ENCODE data around the gene MEX3D. TPM values are rescaled to one million over a fixed set of nuclear protein-coding genes. Genes with fewer than 3 reads are reported as not detected.
A peak's percentile ranks its signal among the peaks of the same experiment; 100 is the strongest.

The MEX3D gene
- total and polyA plus RNA-seq, 2 donors (not counting 1 experiment from before 2014, with no cell fraction given) = 0.73 to 3.0 TPM

DNA sequence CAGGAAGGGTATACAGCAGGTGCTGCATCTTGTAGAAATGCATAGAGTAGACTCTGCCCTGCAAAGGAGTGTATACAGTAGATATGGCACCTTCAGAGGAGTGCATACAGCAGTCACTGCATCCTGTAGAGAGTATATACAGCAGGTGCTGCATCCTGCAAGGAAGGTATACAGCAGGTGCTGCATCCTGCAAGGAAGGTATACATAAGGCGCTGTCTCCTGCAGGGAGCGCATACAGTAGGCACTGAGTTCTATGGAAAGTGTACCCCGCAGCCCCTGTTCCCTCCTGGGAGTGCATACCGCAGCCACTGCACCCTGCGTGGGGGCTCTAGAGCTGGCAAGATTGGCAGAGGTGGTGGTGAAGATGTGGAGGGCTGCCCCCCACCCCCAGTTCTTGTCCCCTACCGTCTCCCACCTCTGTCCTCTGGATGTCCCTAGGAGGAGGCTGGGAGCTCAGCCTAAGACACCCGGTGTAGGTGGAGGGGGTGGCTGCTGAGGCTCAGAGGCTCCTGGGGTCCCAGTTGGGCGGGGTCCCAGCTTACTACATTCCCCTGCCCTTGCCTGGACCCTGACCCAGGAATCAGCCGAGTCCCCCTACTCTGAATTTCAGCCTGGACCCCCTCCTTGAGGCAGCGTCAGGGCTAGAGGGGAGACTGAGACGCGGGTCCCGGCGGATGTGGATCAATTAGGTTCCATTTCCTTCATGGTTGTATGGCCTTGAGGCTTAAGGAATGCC, 53.0 kb downstream of the MEX3D start:
- Histone ChIP-seq H3K4me2 (replicated peaks; ENCODE audit: low read depth, low read length, poor library complexity, severe bottlenecking) (no peak overlapping the region), H3K27ac (ENCODE audit: low read length in 2 of 2) (no peak overlapping the region), H3K4me1 (ENCODE audit: control insufficient read depth in 2 of 2, insufficient read depth in 2 of 2, low read length in 2 of 2) (peaks cover 9 to 13% of the 10 kb centered on the region in 2 donors), H3K9ac (ENCODE audit: low read length) (no peak overlapping the region), H3K79me2 (ENCODE audit: control insufficient read depth, insufficient read depth, low read length) (no peaks in the 10 kb centered on the region), H3K27me3 (replicated peaks in 1 of 4; ENCODE audit: control extremely low read depth in 1 of 4, control insufficient read depth in 3 of 4, insufficient read depth in 4 of 4, low read length in 3 of 4) (peaks cover 0 to 49% (median 11%) of the 10 kb centered on the region in 4 experiments), H3K4me3 (ENCODE audit: control extremely low read depth in 1 of 5, extremely low read depth in 1 of 5, insufficient read depth in 1 of 5, low read depth in 2 of 5, low read length in 4 of 5) (no peak overlapping the region), H3K36me3 (replicated peaks in 1 of 2; ENCODE audit: control extremely low read depth in 1 of 2, control insufficient read depth in 1 of 2, extremely low read depth in 1 of 2, insufficient read depth in 2 of 2, low read length in 1 of 2) (no peaks in the 10 kb centered on the region), H4K20me1 (ENCODE audit: control insufficient read depth, insufficient read depth, low read length, poor library complexity, severe bottlenecking) (no peaks in the 10 kb centered on the region), H3K9me3 (ENCODE audit: control extremely low read depth in 1 of 3, control insufficient read depth in 2 of 3, insufficient read depth in 1 of 3, low read length in 2 of 3) (peaks cover 0 to 29% (median 0%) of the 10 kb centered on the region in 3 donors), H2AFZ (ENCODE audit: insufficient read depth, low read depth, low read length, poor library complexity, severe bottlenecking) (no peak overlapping the region)
- POLR2A ChIA-PET = no interaction called here
- DNase-seq (no peak), ATAC-seq (ENCODE audit: low read depth) (no peak)
- CTCF ChIA-PET = interaction anchor here (0.6 kb wide), 1 partner anchor 1803 kb away, joined by 4 read pairs; no protein-coding TSS in a partner anchor
- peaks cover 31% of the 10 kb centered on the region for H3K27me3 Mint-ChIP-seq
- intact Hi-C loops (cut with micrococcal nuclease) = no loop called here
- no peaks in the 10 kb centered on the region for H3K9me3 Mint-ChIP-seq (ENCODE audit: insufficient read depth)
- 56% methylated on average over 5 of the region's 14 CpGs for WGBS (ENCODE audit: insufficient coverage)
- TF ChIP-seq, protein P1, sequence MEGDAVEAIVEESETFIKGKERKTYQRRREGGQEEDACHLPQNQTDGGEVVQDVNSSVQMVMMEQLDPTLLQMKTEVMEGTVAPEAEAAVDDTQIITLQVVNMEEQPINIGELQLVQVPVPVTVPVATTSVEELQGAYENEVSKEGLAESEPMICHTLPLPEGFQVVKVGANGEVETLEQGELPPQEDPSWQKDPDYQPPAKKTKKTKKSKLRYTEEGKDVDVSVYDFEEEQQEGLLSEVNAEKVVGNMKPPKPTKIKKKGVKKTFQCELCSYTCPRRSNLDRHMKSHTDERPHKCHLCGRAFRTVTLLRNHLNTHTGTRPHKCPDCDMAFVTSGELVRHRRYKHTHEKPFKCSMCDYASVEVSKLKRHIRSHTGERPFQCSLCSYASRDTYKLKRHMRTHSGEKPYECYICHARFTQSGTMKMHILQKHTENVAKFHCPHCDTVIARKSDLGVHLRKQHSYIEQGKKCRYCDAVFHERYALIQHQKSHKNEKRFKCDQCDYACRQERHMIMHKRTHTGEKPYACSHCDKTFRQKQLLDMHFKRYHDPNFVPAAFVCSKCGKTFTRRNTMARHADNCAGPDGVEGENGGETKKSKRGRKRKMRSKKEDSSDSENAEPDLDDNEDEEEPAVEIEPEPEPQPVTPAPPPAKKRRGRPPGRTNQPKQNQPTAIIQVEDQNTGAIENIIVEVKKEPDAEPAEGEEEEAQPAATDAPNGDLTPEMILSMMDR (IDR thresholded peaks at IDR 0.05) = no peak
- TF ChIP-seq EZH2 (IDR thresholded peaks at IDR 0.05; ENCODE audit: borderline replicate concordance, insufficient read depth, low read depth, low read length, poor library complexity, severe bottlenecking) = no peak
- H3K4me3 Mint-ChIP-seq = no peak overlapping the region
- H3K27ac Mint-ChIP-seq = no peak overlapping the region
- H3K4me1 Mint-ChIP-seq = peaks cover 5% of the 10 kb centered on the region

DNA sequence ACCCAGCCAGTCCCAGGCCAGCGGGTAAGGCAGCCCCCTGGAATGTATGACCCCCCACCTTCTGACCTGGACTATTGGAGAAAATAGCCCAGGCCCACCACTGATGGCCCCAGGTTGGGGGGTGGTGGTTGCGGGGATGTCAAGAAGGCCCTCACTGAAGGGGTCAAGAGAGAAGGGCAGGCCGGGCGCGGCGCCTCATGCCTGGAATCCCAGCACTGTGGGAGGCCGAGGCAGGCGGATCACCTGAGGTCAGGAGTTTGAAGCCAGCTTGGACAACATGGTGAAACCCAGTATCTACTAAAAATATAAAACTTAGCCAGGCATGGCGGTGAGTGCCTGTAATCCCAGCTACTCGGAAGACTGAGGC, 53.8 kb downstream of the MEX3D start:
- H3K4me3 ChIP-seq (ENCODE audit: control extremely low read depth in 1 of 5, extremely low read depth in 1 of 5, insufficient read depth in 1 of 5, low read depth in 2 of 5, low read length in 4 of 5) = no peak overlapping the region
- Mint-ChIP-seq H3K9me3 (ENCODE audit: insufficient read depth) (no peaks in the 10 kb centered on the region), H3K4me3 (peak overlapping the region; percentile 41), H3K27ac (no peak overlapping the region), H3K4me1 (peaks cover 5% of the 10 kb centered on the region), H3K27me3 (peaks cover 37% of the 10 kb centered on the region)
- no peaks in the 10 kb centered on the region for H4K20me1 ChIP-seq (ENCODE audit: control insufficient read depth, insufficient read depth, low read length, poor library complexity, severe bottlenecking)
- no peak for ATAC-seq (ENCODE audit: low read depth)
- peaks cover 9 to 13% of the 10 kb centered on the region in 2 donors for H3K4me1 ChIP-seq (ENCODE audit: control insufficient read depth in 2 of 2, insufficient read depth in 2 of 2, low read length in 2 of 2)
- ChIA-PET CTCF (no interaction called here), POLR2A (no interaction called here)
- intact Hi-C loops (cut with micrococcal nuclease) = no loop called here
- H3K36me3 ChIP-seq (replicated peaks in 1 of 2; ENCODE audit: control extremely low read depth in 1 of 2, control insufficient read depth in 1 of 2, extremely low read depth in 1 of 2, insufficient read depth in 2 of 2, low read length in 1 of 2) = no peaks in the 10 kb centered on the region
- no peaks in the 10 kb centered on the region for H3K79me2 ChIP-seq (ENCODE audit: control insufficient read depth, insufficient read depth, low read length)
- no peak overlapping the region for H3K4me2 ChIP-seq (replicated peaks; ENCODE audit: low read depth, low read length, poor library complexity, severe bottlenecking)
- peaks cover 0 to 32% (median 0%) of the 10 kb centered on the region in 3 donors for H3K9me3 ChIP-seq (ENCODE audit: control extremely low read depth in 1 of 3, control insufficient read depth in 2 of 3, insufficient read depth in 1 of 3, low read length in 2 of 3)
- 84% methylated on average over 7 of the region's 10 CpGs for WGBS (ENCODE audit: insufficient coverage)
- DNase-seq = no peak
- H3K27me3 ChIP-seq (replicated peaks in 1 of 4; ENCODE audit: control extremely low read depth in 1 of 4, control insufficient read depth in 3 of 4, insufficient read depth in 4 of 4, low read length in 3 of 4) = peaks cover 0 to 57% (median 13%) of the 10 kb centered on the region in 4 experiments
- no peak overlapping the region for H3K9ac ChIP-seq (ENCODE audit: low read length)
- no peak overlapping the region for H3K27ac ChIP-seq (ENCODE audit: low read length in 2 of 2)
- no peak overlapping the region for H2AFZ ChIP-seq (ENCODE audit: insufficient read depth, low read depth, low read length, poor library complexity, severe bottlenecking)
- TF ChIP-seq EZH2 (IDR thresholded peaks at IDR 0.05; ENCODE audit: borderline replicate concordance, insufficient read depth, low read depth, low read length, poor library complexity, severe bottlenecking) = no peak
- TF ChIP-seq, protein P1 (IDR thresholded peaks at IDR 0.05) = no peak
